ENCODE measurements around the gene NUP188. TPM values are rescaled to one million over a fixed set of nuclear protein-coding genes. Genes with fewer than 3 reads are reported as not detected.

NUP188 gene
- total RNA-seq, 1 experiment from 2014 or later: 98.9 TPM

DNA sequence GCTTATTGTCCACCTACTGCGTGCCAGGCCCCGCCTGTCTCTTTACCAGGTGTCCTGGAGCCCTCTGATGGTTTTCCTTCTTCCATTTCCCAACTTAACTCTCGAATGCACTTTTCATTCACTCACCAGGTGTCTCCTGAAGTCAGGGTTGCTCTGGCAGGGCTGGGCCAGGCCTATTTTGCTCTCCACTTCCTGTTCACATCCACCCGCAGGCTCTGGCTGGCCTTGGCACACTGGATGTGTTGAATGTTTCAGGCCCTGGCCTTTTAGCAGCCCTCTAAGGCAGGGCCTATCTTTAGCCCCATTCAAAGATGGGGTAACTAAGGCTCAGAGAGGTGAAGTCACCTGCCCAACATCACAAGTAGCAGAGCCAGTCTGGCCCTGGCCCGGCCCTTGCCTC lies 49.1 kb upstream of the NUP188 start:
- H3K4me3 Mint-ChIP-seq: no peak overlapping the region
- TF ChIP-seq SOX15 (CRISPR knock-in tag; IDR thresholded peaks at IDR 0.05) (no peak), ZBTB43 (CRISPR knock-in tag; IDR thresholded peaks at IDR 0.05) (no peak), ZNF425 (CRISPR knock-in tag; conservative IDR thresholded peaks at IDR 0.05) (no peak), MAX (CRISPR knock-in tag; IDR thresholded peaks at IDR 0.05) (no peak), SMAD4 (CRISPR knock-in tag; IDR thresholded peaks at IDR 0.05) (no peak), OVOL2 (CRISPR knock-in tag; IDR thresholded peaks at IDR 0.05; ENCODE audit: borderline replicate concordance) (no peak), ATF3 (CRISPR knock-in tag; conservative IDR thresholded peaks at IDR 0.05) (no peak), ETV6 (CRISPR knock-in tag; IDR thresholded peaks at IDR 0.05) (no peak), ESRRA (CRISPR knock-in tag; IDR thresholded peaks at IDR 0.05; ENCODE audit: borderline replicate concordance) (no peak), ZNF138 (CRISPR knock-in tag; conservative IDR thresholded peaks at IDR 0.05) (no peak), ZNF219 (CRISPR knock-in tag; IDR thresholded peaks at IDR 0.05; ENCODE audit: borderline replicate concordance) (no peak), NR3C1 (CRISPR knock-in tag; conservative IDR thresholded peaks at IDR 0.05; ENCODE audit: low read depth) (no peak), NR1H2 (CRISPR knock-in tag; IDR thresholded peaks at IDR 0.05) (no peak), SMAD3 (CRISPR knock-in tag; IDR thresholded peaks at IDR 0.05; ENCODE audit: borderline replicate concordance) (no peak), KAT7 (CRISPR knock-in tag; IDR thresholded peaks at IDR 0.05; ENCODE audit: borderline replicate concordance) (no peak)
- TF ChIP-seq, protein P1, sequence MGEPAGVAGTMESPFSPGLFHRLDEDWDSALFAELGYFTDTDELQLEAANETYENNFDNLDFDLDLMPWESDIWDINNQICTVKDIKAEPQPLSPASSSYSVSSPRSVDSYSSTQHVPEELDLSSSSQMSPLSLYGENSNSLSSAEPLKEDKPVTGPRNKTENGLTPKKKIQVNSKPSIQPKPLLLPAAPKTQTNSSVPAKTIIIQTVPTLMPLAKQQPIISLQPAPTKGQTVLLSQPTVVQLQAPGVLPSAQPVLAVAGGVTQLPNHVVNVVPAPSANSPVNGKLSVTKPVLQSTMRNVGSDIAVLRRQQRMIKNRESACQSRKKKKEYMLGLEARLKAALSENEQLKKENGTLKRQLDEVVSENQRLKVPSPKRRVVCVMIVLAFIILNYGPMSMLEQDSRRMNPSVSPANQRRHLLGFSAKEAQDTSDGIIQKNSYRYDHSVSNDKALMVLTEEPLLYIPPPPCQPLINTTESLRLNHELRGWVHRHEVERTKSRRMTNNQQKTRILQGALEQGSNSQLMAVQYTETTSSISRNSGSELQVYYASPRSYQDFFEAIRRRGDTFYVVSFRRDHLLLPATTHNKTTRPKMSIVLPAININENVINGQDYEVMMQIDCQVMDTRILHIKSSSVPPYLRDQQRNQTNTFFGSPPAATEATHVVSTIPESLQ (CRISPR knock-in tag; IDR thresholded peaks at IDR 0.05): no peak
- TF ChIP-seq, protein P2, sequence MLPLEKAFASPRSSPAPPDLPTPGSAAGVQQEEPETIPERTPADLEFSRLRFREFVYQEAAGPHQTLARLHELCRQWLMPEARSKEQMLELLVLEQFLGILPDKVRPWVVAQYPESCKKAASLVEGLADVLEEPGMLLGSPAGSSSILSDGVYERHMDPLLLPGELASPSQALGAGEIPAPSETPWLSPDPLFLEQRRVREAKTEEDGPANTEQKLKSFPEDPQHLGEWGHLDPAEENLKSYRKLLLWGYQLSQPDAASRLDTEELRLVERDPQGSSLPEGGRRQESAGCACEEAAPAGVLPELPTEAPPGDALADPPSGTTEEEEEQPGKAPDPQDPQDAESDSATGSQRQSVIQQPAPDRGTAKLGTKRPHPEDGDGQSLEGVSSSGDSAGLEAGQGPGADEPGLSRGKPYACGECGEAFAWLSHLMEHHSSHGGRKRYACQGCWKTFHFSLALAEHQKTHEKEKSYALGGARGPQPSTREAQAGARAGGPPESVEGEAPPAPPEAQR (CRISPR knock-in tag; IDR thresholded peaks at IDR 0.05): no peak
- TF ChIP-seq, protein P3, sequence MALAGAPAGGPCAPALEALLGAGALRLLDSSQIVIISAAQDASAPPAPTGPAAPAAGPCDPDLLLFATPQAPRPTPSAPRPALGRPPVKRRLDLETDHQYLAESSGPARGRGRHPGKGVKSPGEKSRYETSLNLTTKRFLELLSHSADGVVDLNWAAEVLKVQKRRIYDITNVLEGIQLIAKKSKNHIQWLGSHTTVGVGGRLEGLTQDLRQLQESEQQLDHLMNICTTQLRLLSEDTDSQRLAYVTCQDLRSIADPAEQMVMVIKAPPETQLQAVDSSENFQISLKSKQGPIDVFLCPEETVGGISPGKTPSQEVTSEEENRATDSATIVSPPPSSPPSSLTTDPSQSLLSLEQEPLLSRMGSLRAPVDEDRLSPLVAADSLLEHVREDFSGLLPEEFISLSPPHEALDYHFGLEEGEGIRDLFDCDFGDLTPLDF (CRISPR knock-in tag; IDR thresholded peaks at IDR 0.05): no peak
- DNase-seq (ENCODE audit: low spot score) (no peak), ATAC-seq (no peak)
- peak overlapping the region; percentile 95 for H3K27ac Mint-ChIP-seq
- no peaks in the 10 kb centered on the region for H3K27me3 Mint-ChIP-seq (ENCODE audit: low read depth)
- POLR2A ChIA-PET: no interaction called here
- CTCF ChIA-PET: interaction anchor here (0.7 kb wide), 1 partner anchor 22 kb away, joined by 3 read pairs; no protein-coding TSS in a partner anchor
- peaks cover 33% of the 10 kb centered on the region for H3K4me1 Mint-ChIP-seq
- peaks cover 21% of the 10 kb centered on the region for H3K36me3 Mint-ChIP-seq
- H3K9me3 Mint-ChIP-seq: no peaks in the 10 kb centered on the region

All from WTC11 (cell line).